Measurements from ENCODE around the gene ZSWIM1. TPM values are rescaled to one million over a fixed set of nuclear protein-coding genes. Genes with fewer than 3 reads are reported as not detected.

The ZSWIM1 gene
- total and polyA plus RNA-seq, 2 of the 13 experiments (the other 11 are each of a cell fraction or from before 2014, with no cell fraction given), result 9.5 to 11.7 TPM

- Histone ChIP-seq H3K4me2 (ENCODE audit: low read depth, low read length) (peak overlapping the region; percentile 57), H3K4me1 (ENCODE audit: insufficient read depth, low read length) (peaks cover 92% of the 10 kb centered on the region), H3K27ac (ENCODE audit: extremely low read length, insufficient read depth, low read length) (peak overlapping the region; percentile 63), H4K20me1 (ENCODE audit: insufficient read depth, low read length) (no peaks in the 10 kb centered on the region), H2AFZ (ENCODE audit: low read length) (no peak overlapping the region), H3K27me3 (ENCODE audit: control insufficient read depth in 1 of 2, insufficient read depth in 2 of 2, low read length in 2 of 2) (no peaks in the 10 kb centered on the region), H3K36me3 (replicated peaks in 1 of 2; ENCODE audit: control insufficient read depth in 1 of 2, insufficient read depth in 2 of 2, low read length in 2 of 2) (no peaks in the 10 kb centered on the region), H3K9ac (ENCODE audit: insufficient read depth, low read depth, low read length) (no peak overlapping the region), H3K79me2 (ENCODE audit: insufficient read depth, low read length) (no peaks in the 10 kb centered on the region), H3K9me3 (ENCODE audit: low read length) (no peaks in the 10 kb centered on the region), H3K4me3 (replicated peaks in 1 of 3; ENCODE audit: insufficient read depth in 1 of 3, low read depth in 2 of 3, low read length in 3 of 3) (0 out of 6 replicates have a peak overlapping the region, but pooled peaks of 1 of the 3 experiments have one; percentile 8)
- in situ Hi-C loops (cut with HindIII; ENCODE audit: extremely low pct_ligation_motif_present, low pct_unique_long_range_greater_than_20kb), result no loop called here
- intact Hi-C loops (cut with micrococcal nuclease; ENCODE audit: unreplicated experiment), result no loop called here
- FAIRE-seq, result peak; percentile 85
- ChIA-PET CTCF (ENCODE audit: low intra/inter-chr PET ratio, low total read pairs) (no interaction called here), POLR2A (interaction anchor here (0.7 to 5.8 kb wide), 22 partner anchors 9 to 107 kb away, joined by 3 to 53 read pairs (median 4); partner anchors contain the start of genes CTSA, DNTTIP1, NEURL2 and PCIF1)
- peak; percentile 97 for DNase-seq (ENCODE audit: low spot score)
- WGBS (ENCODE audit: low lambda C conversion rate), result 17% methylated on average over 7 of the region's 7 CpGs
- no TSS peak for BruUV-seq (replicated peaks)
- peak; percentile 98 for ATAC-seq
- TF ChIP-seq GPN1 (CRISPR knock-in tag; IDR thresholded peaks at IDR 0.05; ENCODE audit: borderline replicate concordance) (no peak), ZKSCAN1 (IDR thresholded peaks at IDR 0.05; ENCODE audit: low read length) (no peak), THRA (CRISPR knock-in tag; IDR thresholded peaks at IDR 0.05; ENCODE audit: borderline replicate concordance) (peak; percentile 43), TFDP2 (CRISPR knock-in tag; IDR thresholded peaks at IDR 0.05) (no peak; the same call in 1 of the 2 replicates), DMAP1 (CRISPR knock-in tag; IDR thresholded peaks at IDR 0.05) (no peak; the same call in 1 of the 2 replicates), JARID2 (CRISPR knock-in tag; IDR thresholded peaks at IDR 0.05; ENCODE audit: insufficient replicate concordance) (no peak), CREBL2 (CRISPR knock-in tag; IDR thresholded peaks at IDR 0.05; ENCODE audit: borderline replicate concordance) (no peak), FOXC1 (CRISPR knock-in tag; IDR thresholded peaks at IDR 0.05; ENCODE audit: borderline replicate concordance) (no peak; the same call in 1 of the 2 replicates), SAP130 (CRISPR knock-in tag; IDR thresholded peaks at IDR 0.05; ENCODE audit: low read depth) (peak; percentile 83), RFXAP (CRISPR knock-in tag; IDR thresholded peaks at IDR 0.05; ENCODE audit: borderline replicate concordance) (no peak)
- TF ChIP-seq, protein P1, sequence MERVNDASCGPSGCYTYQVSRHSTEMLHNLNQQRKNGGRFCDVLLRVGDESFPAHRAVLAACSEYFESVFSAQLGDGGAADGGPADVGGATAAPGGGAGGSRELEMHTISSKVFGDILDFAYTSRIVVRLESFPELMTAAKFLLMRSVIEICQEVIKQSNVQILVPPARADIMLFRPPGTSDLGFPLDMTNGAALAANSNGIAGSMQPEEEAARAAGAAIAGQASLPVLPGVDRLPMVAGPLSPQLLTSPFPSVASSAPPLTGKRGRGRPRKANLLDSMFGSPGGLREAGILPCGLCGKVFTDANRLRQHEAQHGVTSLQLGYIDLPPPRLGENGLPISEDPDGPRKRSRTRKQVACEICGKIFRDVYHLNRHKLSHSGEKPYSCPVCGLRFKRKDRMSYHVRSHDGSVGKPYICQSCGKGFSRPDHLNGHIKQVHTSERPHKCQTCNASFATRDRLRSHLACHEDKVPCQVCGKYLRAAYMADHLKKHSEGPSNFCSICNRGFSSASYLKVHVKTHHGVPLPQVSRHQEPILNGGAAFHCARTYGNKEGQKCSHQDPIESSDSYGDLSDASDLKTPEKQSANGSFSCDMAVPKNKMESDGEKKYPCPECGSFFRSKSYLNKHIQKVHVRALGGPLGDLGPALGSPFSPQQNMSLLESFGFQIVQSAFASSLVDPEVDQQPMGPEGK (CRISPR knock-in tag; IDR thresholded peaks at IDR 0.05), result peak; percentile 45; the same call in 1 of the 2 replicates
- TF ChIP-seq, protein P2, sequence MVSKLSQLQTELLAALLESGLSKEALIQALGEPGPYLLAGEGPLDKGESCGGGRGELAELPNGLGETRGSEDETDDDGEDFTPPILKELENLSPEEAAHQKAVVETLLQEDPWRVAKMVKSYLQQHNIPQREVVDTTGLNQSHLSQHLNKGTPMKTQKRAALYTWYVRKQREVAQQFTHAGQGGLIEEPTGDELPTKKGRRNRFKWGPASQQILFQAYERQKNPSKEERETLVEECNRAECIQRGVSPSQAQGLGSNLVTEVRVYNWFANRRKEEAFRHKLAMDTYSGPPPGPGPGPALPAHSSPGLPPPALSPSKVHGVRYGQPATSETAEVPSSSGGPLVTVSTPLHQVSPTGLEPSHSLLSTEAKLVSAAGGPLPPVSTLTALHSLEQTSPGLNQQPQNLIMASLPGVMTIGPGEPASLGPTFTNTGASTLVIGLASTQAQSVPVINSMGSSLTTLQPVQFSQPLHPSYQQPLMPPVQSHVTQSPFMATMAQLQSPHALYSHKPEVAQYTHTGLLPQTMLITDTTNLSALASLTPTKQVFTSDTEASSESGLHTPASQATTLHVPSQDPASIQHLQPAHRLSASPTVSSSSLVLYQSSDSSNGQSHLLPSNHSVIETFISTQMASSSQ (IDR thresholded peaks at IDR 0.05; ENCODE audit: low read depth), result no peak; the same call in 1 of the 2 replicates
- TF ChIP-seq, protein P2 (CRISPR knock-in tag; IDR thresholded peaks at IDR 0.05; ENCODE audit: borderline replicate concordance), result 0 out of 2 replicates have a peak, but pooled peaks have one; percentile 12
These were observed 17.2 kb upstream of the ZSWIM1 start for GRCh38 chr20:45863543-45864470.
